Fibroblast of lung (primary cell): Measurements from ENCODE around the gene LIMCH1. TPM values are rescaled to one million over a fixed set of nuclear protein-coding genes. Genes with fewer than 3 reads are reported as not detected.
"Not testable (repeated sequence)": the region's sequence is repeated elsewhere in the genome, so short reads cannot be mapped to it uniquely, and the experiment has no call there.

ENCODE experiments used
- DNase-seq, 2 donors: peaks; one replicate each; pipeline versions ENCODE4 v3.0.0 to v3.0.0-alpha.2; 2010; ENCODE audit warnings: low read depth in 2 of 2
- H2AFZ ChIP-seq: 2 replicates; pipeline ENCODE4 v1.5.1; 2012; ENCODE audit warnings: low read length, control low read depth, inconsistent platforms
- H3K27ac ChIP-seq: 2 replicates; pipeline ENCODE4 v1.5.1; 2011; ENCODE audit warnings: low read length, control low read depth; ENCODE audit not compliant: insufficient read depth
- H3K27me3 ChIP-seq: 2 replicates; pipeline ENCODE4 v1.5.1; 2011; ENCODE audit warnings: mild to moderate bottlenecking, low read length; ENCODE audit not compliant: control insufficient read depth, insufficient read depth
- H3K36me3 ChIP-seq: 2 replicates; pipeline ENCODE4 v1.5.1; 2011; ENCODE audit warnings: low read length; ENCODE audit not compliant: control insufficient read depth, insufficient read depth
- H3K4me1 ChIP-seq: 2 replicates; pipeline ENCODE4 v1.5.1; 2011; ENCODE audit warnings: low read length; ENCODE audit not compliant: control insufficient read depth, insufficient read depth; ENCODE audit errors: extremely low read depth
- H3K4me2 ChIP-seq: 2 replicates; pipeline ENCODE4 v1.5.1; 2011; ENCODE audit warnings: low read length, control low read depth; ENCODE audit not compliant: insufficient read depth; ENCODE audit errors: extremely low read depth
- H3K4me3 ChIP-seq, 4 experiments: fragments of 200-600 bp in 1 of 4; sonication (generic) in 1 of 4; replicated peaks in 1 of 4; 2 replicates each; pipeline ENCODE4 v1.5.1; 2011 to 2016; ENCODE audit warnings: low read length in 4 of 4, low read depth in 3 of 4, mild to moderate bottlenecking in 3 of 4, control low read depth in 2 of 4, inconsistent platforms in 1 of 4, mixed read lengths in 1 of 4; ENCODE audit not compliant: insufficient read depth in 1 of 4; ENCODE audit errors: control extremely low read depth in 1 of 4
- H3K79me2 ChIP-seq: 2 replicates; pipeline ENCODE4 v1.5.1; 2012; ENCODE audit warnings: mild to moderate bottlenecking, low read length, inconsistent platforms; ENCODE audit not compliant: control insufficient read depth, insufficient read depth
- H3K9ac ChIP-seq: 2 replicates; pipeline ENCODE4 v1.5.1; 2011; ENCODE audit warnings: mild to moderate bottlenecking, low read length, control low read depth; ENCODE audit not compliant: insufficient read depth
- H3K9me3 ChIP-seq: 2 replicates; pipeline ENCODE4 v1.5.1; 2012; ENCODE audit warnings: low read depth, low read length; ENCODE audit not compliant: control insufficient read depth, insufficient read depth
- H4K20me1 ChIP-seq: 2 replicates; pipeline ENCODE4 v1.5.1; 2011; ENCODE audit warnings: low read length; ENCODE audit not compliant: control insufficient read depth, insufficient read depth; ENCODE audit errors: extremely low read depth
- CTCF ChIP-seq, 2 donors: IDR thresholded peaks in 1 of 2; conservative IDR thresholded peaks in 1 of 2; 1 replicate in 1 of 2; 2 replicates in 1 of 2; pipeline ENCODE4 v1.5.1; 2011 to 2012; ENCODE audit warnings: low read length in 2 of 2, control low read depth in 1 of 2, inconsistent platforms in 1 of 2, low read depth in 1 of 2, mild to moderate bottlenecking in 1 of 2
- EZH2 ChIP-seq: IDR thresholded peaks from 2 replicates; pipeline ENCODE4 v1.5.1; 2012; ENCODE audit warnings: low read length, control low read depth, mild to moderate bottlenecking; ENCODE audit errors: missing control alignments
- polyA plus RNA-seq, 2 donors: library from polyadenylated mRNA; depleted of rRNA in 1 of 2; stranded (reverse) in 1 of 2; unstranded in 1 of 2; fragments of >200 nt; gene quantifications; 2 replicates each; pipeline ENCODE4 v1.2.1, GENCODE V29; 2011 to 2012; ENCODE audit warnings: missing spikeins in 1 of 2
- total RNA-seq: library from RNA; depleted of rRNA; stranded (reverse); fragments of >200 nt; gene quantifications from 2 replicates; pipeline ENCODE4 v1.2.1, GENCODE V29; 2014

Gene LIMCH1
- total and polyA plus RNA-seq, 2 donors (not counting 1 experiment from before 2014, with no cell fraction given): 2.8 to 4.6 TPM

- no peaks in the 10 kb centered on the region for H3K79me2 ChIP-seq
- no peak overlapping the region for H3K4me3 ChIP-seq
- no peaks in the 10 kb centered on the region for H4K20me1 ChIP-seq
- no peak overlapping the region for H3K9ac ChIP-seq
- TF ChIP-seq CTCF (conservative IDR thresholded peaks at IDR 0.05 in 1 of 2, IDR thresholded peaks at IDR 0.05 in 1 of 2; ENCODE audit: low read depth in 1 of 2, low read length in 2 of 2): no peak
- TF ChIP-seq EZH2: no peak
- H3K27me3 ChIP-seq: no peaks in the 10 kb centered on the region
- DNase-seq: no peak
- no peaks in the 10 kb centered on the region for H3K4me1 ChIP-seq
- no peaks in the 10 kb centered on the region for H3K36me3 ChIP-seq
- no peaks in the 10 kb centered on the region for H3K9me3 ChIP-seq
- H3K4me2 ChIP-seq: no peak overlapping the region
- no peak overlapping the region for H3K27ac ChIP-seq
- H2AFZ ChIP-seq: no peak overlapping the region
Observed at GRCh38 chr4:41702770-41703169, 164.8 kb downstream of the LIMCH1 start.

- no peak for TF ChIP-seq EZH2
- TF ChIP-seq CTCF (conservative IDR thresholded peaks at IDR 0.05 in 1 of 2, IDR thresholded peaks at IDR 0.05 in 1 of 2; ENCODE audit: low read depth in 1 of 2, low read length in 2 of 2): no peak
- no peaks in the 10 kb centered on the region for H3K27me3 ChIP-seq
- H3K79me2 ChIP-seq: no peaks in the 10 kb centered on the region
- no peak overlapping the region for H3K4me3 ChIP-seq
- no peak overlapping the region for H2AFZ ChIP-seq
- no peaks in the 10 kb centered on the region for H3K4me1 ChIP-seq
- no peak overlapping the region for H3K9ac ChIP-seq
- no peak overlapping the region for H3K4me2 ChIP-seq
- H3K9me3 ChIP-seq: no peaks in the 10 kb centered on the region
- H3K27ac ChIP-seq: no peak overlapping the region
- H4K20me1 ChIP-seq: no peaks in the 10 kb centered on the region
- no peak for DNase-seq
- H3K36me3 ChIP-seq: no peaks in the 10 kb centered on the region
Observed at GRCh38 chr4:41703785-41704184, 165.8 kb downstream of the LIMCH1 start.

GRCh38 chr4:41709844-41710481 is 172.0 kb downstream of the LIMCH1 start:
- Histone ChIP-seq H3K4me2 (no peak overlapping the region), H3K4me1 (no peaks in the 10 kb centered on the region), H3K27ac (no peak overlapping the region), H2AFZ (no peak overlapping the region), H3K27me3 (no peaks in the 10 kb centered on the region), H3K9ac (no peak overlapping the region), H3K9me3 (no peaks in the 10 kb centered on the region), H3K79me2 (no peaks in the 10 kb centered on the region), H4K20me1 (no peaks in the 10 kb centered on the region), H3K4me3 (no peak overlapping the region), H3K36me3 (no peaks in the 10 kb centered on the region)
- peak; percentile 87 to 98 for DNase-seq
- TF ChIP-seq CTCF (conservative IDR thresholded peaks at IDR 0.05 in 1 of 2, IDR thresholded peaks at IDR 0.05 in 1 of 2; ENCODE audit: low read depth in 1 of 2, low read length in 2 of 2) (no peak), EZH2 (no peak)

- H3K4me3 ChIP-seq, H3K36me3 ChIP-seq, H2AFZ ChIP-seq, H3K4me1 ChIP-seq, H3K79me2 ChIP-seq, H3K27me3 ChIP-seq, H3K27ac ChIP-seq, DNase-seq, H4K20me1 ChIP-seq, H3K9ac ChIP-seq, H3K9me3 ChIP-seq, H3K4me2 ChIP-seq: not testable (repeated sequence)
Observed at GRCh38 chr4:41711654-41712053, 173.7 kb downstream of the LIMCH1 start.
